ENCODE data around the gene PPT2.

Gene PPT2

GRCh38 chr6:32151181-32151862 is 2.6 kb upstream of the PPT2 start:
- H3K4me1 ChIP-seq (ENCODE audit: insufficient read depth, poor library complexity, severe bottlenecking), result peaks cover 6% of the 10 kb centered on the region
- no peak for DNase-seq (ENCODE audit: low spot score)
- H3K9me3 ChIP-seq (ENCODE audit: severe bottlenecking), result no peaks in the 10 kb centered on the region
- H3K27me3 ChIP-seq (ENCODE audit: insufficient read depth, poor library complexity, severe bottlenecking), result no peaks in the 10 kb centered on the region
- H3K36me3 ChIP-seq (ENCODE audit: low read depth), result peaks cover 10% of the 10 kb centered on the region
- H3K4me3 ChIP-seq (ENCODE audit: severe bottlenecking), result no peak overlapping the region
- no peak for TF ChIP-seq CTCF (IDR thresholded peaks at IDR 0.05; ENCODE audit: poor library complexity, severe bottlenecking)
- no peak overlapping the region for H3K27ac ChIP-seq (ENCODE audit: poor library complexity, severe bottlenecking)
- no peak for ATAC-seq (ENCODE audit: low read depth)

- Histone ChIP-seq H3K4me3 (ENCODE audit: severe bottlenecking) (peak within 1 kb of the TSS; percentile 65), H3K27ac (ENCODE audit: poor library complexity, severe bottlenecking) (peak within 1 kb of the TSS; percentile 89), H3K27me3 (ENCODE audit: insufficient read depth, poor library complexity, severe bottlenecking) (no peaks in the 10 kb centered on the region), H3K4me1 (ENCODE audit: insufficient read depth, poor library complexity, severe bottlenecking) (peaks cover 6% of the 10 kb centered on the region), H3K9me3 (ENCODE audit: severe bottlenecking) (no peaks in the 10 kb centered on the region), H3K36me3 (ENCODE audit: low read depth) (peaks cover 18% of the 10 kb centered on the region)
- TF ChIP-seq CTCF (IDR thresholded peaks at IDR 0.05; ENCODE audit: poor library complexity, severe bottlenecking), result no peak
- ATAC-seq (ENCODE audit: low read depth), result no peak
- no peak for DNase-seq (ENCODE audit: low spot score)
These were observed 1.8 kb upstream of the PPT2 start, which contains the start of gene PRRT1 for GRCh38 chr6:32151863-32152768. TSS of gene PRRT1 (minus strand) at chr6:32151939. CDS start at chr6:32151827, 112 bp downstream.

GRCh38 chr6:32152769-32153563 is 975 bp upstream of the PPT2 start:
- no peak for TF ChIP-seq CTCF (IDR thresholded peaks at IDR 0.05; ENCODE audit: poor library complexity, severe bottlenecking)
- Histone ChIP-seq H3K9me3 (ENCODE audit: severe bottlenecking) (no peaks in the 10 kb centered on the region), H3K27ac (ENCODE audit: poor library complexity, severe bottlenecking) (peak overlapping the region; percentile 89), H3K36me3 (ENCODE audit: low read depth) (peaks cover 26% of the 10 kb centered on the region), H3K27me3 (ENCODE audit: insufficient read depth, poor library complexity, severe bottlenecking) (no peaks in the 10 kb centered on the region), H3K4me1 (ENCODE audit: insufficient read depth, poor library complexity, severe bottlenecking) (peaks cover 6% of the 10 kb centered on the region), H3K4me3 (ENCODE audit: severe bottlenecking) (peak overlapping the region; percentile 65)
- no peak for DNase-seq (ENCODE audit: low spot score)
- peak; percentile 52 for ATAC-seq (ENCODE audit: low read depth)

GRCh38 chr6:32154514-32155161 is 697 bp downstream of the PPT2 start:
- Histone ChIP-seq H3K9me3 (ENCODE audit: severe bottlenecking) (no peaks in the 10 kb centered on the region), H3K4me3 (ENCODE audit: severe bottlenecking) (peak overlapping the region; percentile 65), H3K4me1 (ENCODE audit: insufficient read depth, poor library complexity, severe bottlenecking) (peaks cover 6% of the 10 kb centered on the region), H3K27me3 (ENCODE audit: insufficient read depth, poor library complexity, severe bottlenecking) (no peaks in the 10 kb centered on the region), H3K36me3 (ENCODE audit: low read depth) (peaks cover 39% of the 10 kb centered on the region), H3K27ac (ENCODE audit: poor library complexity, severe bottlenecking) (peak overlapping the region; percentile 89)
- ATAC-seq (ENCODE audit: low read depth) (peak; percentile 58), DNase-seq (ENCODE audit: low spot score) (no peak)
- peak; percentile 72 for TF ChIP-seq CTCF (IDR thresholded peaks at IDR 0.05; ENCODE audit: poor library complexity, severe bottlenecking)

Measured in RWPE2 (cell line).